Stimulated activated CD8-positive, alpha-beta memory T cell treated with anti-CD3 and anti-CD28 coated beads, Interleukin-7, amount 100 ng/mL, for 48 hours (primary cell): ENCODE data around the gene PBX1.
"Not testable (repeated sequence)": the region's sequence is repeated elsewhere in the genome, so short reads cannot be mapped to it uniquely, and the experiment has no call there.

Source experiments
- DNase-seq, 2 donors: peaks; one replicate each; pipeline ENCODE4 v3.0.0-alpha.2; 2020; ENCODE audit warnings: low read depth in 1 of 2; ENCODE audit errors: extremely low read depth in 1 of 2

PBX1 gene

GRCh38 chr1:164638492-164639202 lies 79.7 kb downstream of the PBX1 start:
- DNase-seq = no peak

- DNase-seq = no peak
These were observed 81.8 kb downstream of the PBX1 start for GRCh38 chr1:164640686-164641352.

DNA sequence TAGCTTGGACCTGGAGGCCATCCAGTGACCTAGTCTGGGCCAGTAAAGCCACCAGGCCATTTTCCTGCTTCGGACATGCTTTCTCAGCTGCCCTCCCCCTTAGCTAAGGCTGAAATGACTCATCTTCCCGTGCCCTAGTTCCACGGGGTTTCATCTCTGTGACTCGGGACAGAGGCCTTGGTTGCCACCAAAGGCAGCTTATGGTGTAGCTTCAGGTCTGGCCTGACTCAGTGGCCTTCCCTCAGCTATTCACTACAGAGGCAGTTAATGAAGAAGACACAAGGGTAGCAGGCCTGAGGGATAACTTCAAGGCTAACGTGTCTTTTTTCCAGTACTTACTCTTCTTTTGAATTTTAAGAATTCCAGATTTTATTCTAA lies 82.4 kb downstream of the PBX1 start:
- DNase-seq = no peak

GRCh38 chr1:164643018-164643417 lies 84.0 kb downstream of the PBX1 start:
- DNase-seq = no peak

DNA sequence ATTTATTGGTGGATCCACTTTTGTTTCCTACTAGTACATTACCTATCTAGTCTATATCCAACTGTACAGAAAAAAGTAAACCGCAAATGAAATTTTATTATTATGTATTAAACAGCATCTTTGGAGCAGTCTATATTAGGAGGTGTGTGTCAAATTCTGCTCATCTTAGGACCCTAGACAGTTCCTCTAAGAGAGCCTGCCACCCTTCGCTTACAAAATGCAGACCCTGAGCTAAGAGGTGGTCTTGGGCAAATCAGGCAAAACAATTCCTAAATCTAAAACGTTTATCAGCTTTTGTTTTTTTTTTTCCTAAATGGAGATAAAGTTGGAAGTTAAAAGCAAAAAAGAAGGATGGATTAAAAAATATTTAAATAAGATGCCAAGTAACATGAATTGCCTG lies 85.3 kb downstream of the PBX1 start:
- no peak for DNase-seq

- DNase-seq = no peak
These were observed 86.0 kb downstream of the PBX1 start for GRCh38 chr1:164644774-164645644.

DNA sequence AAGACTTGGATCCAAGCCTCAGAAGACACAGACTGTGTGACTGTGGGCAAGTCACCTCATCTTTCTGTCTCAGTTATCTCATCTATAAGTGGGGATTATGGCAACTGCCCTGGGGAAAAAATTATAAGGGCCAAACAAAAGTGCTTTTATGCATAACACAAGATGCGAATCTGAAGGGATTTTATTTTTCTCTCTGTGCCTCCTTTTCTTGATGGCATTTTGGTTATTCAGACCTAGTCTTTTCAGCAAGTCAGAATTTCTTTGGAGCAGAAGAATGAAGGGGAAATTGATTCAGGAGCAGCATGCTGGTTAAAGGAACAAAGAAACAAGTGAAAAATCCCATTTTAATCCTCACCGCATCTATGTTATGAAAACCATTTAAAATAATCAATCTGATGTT lies 86.9 kb downstream of the PBX1 start:
- no peak for DNase-seq

DNA sequence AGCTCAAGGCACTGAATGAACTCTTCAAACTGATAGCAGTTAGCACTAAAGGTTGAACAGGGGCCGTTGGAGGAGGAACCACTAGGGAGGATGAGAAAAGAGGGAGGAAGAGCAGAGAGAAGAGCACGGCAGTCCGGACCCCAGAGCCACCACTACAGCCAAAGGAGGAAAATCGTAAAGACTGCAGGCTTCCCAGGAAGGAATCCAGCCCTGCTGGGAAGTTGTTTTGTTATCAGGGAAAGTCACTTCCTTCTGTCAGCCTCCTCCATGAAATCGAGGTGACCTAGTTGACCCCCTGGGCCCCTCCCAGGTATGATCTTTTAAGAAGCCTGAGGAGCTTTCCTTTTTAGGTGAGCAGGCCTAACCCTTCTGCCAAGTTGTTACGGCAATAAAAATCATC lies 88.2 kb downstream of the PBX1 start:
- DNase-seq = no peak

GRCh38 chr1:164648636-164649035 lies 89.7 kb downstream of the PBX1 start:
- no peak for DNase-seq

DNA sequence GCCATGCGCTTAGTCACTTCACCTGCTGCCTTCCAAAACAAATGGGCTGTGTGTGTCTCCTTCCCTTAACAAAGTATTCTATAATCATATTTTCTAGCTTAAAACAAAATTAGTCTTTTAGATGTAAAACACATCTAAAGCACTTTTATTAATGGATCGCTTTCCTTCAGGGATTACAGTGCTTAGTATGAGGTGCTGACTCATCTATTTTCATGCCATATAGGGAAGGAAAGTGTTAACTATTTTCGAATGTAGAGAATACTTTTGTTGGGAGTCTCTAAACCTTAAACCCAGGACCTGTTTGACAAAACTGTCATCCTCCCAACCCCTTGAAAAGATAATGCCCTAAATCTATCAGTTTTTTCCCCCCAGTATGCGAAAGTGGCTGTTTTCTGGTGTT lies 90.2 kb downstream of the PBX1 start:
- no peak for DNase-seq

DNA sequence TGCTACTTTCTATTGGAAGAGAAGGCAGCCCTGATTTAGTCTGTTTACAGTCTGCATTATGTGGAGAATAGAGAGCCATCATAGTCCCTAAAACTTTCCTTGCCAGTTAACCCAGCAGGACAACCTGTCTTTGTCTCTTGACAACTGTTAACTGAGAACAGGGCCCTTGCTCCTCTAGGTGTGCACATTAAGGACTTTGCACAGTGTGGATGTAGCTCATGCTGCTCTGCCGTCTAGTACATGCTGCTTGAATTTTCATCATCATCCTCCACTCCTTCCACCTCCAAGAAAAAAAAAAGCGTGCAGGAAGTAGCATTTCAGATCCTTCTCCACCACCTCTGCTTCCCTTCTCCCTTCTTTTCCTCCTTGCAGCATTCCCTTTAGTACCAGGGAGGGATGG lies 91.5 kb downstream of the PBX1 start:
- DNase-seq = no peak

DNA sequence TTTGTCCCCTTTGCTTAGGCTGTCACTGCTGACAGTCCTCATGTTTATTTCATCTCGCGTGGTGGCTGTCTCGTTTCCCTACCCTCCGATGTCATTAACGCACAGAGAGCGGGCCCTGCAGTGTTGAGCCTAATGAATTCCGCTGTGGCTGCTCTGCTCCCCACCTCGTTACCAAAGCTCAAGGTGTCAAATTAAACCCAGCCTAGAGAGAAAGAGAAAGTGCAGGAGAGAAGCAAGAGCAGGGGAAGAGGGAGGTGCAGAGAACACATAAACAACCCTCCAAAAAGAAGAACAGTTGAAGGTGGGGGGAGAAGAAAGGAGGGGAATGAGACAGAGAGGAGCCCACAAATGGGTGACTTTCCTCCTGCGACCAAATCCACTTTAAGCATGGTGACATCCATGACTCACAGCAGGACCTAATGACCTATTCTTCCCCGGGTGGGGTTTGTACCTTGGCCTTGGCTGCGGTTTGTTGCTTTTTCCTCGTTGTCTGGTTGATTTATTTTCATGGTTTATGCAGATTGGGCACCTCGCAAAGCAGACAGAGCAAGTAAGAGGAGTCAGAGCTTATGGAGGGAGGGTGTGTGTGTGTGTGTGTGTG lies 92.5 kb downstream of the PBX1 start:
- DNase-seq = no peak

GRCh38 chr1:164652969-164653368 lies 94.0 kb downstream of the PBX1 start:
- DNase-seq = not testable (repeated sequence)

DNA sequence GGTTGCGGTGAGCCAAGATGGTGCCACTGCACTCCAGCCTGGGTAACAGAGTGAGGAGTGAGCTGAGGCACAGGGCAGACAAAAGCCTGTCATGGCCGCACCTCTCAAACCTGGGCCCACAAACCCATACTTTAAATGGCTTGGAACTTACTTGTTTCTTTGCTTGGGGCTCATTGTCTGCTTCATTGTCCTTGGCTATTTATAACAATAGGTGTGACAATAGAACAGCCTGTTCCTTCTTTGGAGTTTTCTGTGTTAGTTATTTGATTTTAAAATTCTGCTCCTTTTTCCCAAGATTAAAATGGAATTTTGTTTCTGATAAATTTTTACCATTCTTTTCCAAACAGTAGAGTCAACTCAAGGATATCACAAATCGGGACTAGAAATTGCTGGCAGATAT lies 94.7 kb downstream of the PBX1 start:
- DNase-seq = no peak

DNA sequence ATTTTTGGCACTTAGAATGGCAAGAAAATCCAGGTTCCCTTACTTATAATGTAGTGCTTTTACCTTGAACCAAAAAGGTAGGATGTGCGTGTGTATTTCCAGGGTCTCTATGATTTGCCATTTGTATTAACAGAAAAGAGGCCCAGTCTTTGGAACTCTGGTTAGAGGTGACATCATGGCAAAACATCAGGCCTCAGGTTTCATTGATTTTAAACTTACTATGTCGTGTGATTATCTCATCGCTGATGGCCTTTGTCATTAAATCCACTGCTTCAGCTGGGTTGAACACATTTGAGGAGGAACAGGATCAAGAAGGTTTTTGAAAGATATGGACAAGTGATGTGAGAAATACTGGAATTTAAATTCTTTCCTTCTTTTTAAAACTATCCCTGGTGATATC lies 95.2 kb downstream of the PBX1 start:
- DNase-seq = no peak

DNA sequence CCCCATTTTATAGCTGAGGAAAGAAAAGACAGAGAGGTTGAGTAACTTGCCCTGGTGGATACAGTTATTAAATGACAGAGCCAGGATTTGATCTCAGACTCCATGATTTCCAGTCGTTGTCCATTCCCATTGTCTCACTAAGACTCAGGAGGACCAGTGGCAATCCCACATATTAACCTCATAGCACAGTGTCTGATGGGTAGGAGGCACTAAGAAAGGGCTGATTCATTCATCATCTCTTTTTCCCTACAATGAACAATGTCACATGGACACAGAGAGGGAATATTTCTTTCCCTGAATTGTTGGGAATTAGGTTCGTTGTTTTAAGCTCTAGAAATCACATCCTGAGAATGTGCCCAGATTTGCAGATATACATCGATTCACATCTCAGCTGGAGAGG lies 99.9 kb downstream of the PBX1 start:
- no peak for DNase-seq

- no peak for DNase-seq
These were observed 100.8 kb downstream of the PBX1 start for GRCh38 chr1:164659621-164660411.

GRCh38 chr1:164660412-164660772 lies 101.4 kb downstream of the PBX1 start:
- no peak for DNase-seq

DNA sequence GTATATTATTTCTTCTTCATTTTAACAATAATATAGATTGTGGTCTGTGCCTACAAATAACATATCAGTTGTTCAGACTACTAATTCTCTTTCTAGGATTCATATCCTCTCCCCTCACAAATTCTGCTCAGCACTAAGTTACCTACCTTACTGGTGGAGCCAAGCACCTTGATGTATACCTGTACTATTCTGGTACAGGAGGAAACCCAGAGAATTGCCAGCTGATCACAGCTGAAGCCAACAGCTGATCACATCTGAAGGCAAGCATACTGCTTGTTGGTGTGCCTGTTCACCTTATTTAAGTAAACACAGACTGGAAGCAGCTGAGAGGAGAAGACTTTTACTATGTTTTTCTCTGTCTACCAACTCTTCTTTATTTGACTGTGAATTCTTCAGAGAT lies 101.8 kb downstream of the PBX1 start:
- no peak for DNase-seq

- no peak for DNase-seq
These were observed 103.5 kb downstream of the PBX1 start for GRCh38 chr1:164662462-164662861.

DNA sequence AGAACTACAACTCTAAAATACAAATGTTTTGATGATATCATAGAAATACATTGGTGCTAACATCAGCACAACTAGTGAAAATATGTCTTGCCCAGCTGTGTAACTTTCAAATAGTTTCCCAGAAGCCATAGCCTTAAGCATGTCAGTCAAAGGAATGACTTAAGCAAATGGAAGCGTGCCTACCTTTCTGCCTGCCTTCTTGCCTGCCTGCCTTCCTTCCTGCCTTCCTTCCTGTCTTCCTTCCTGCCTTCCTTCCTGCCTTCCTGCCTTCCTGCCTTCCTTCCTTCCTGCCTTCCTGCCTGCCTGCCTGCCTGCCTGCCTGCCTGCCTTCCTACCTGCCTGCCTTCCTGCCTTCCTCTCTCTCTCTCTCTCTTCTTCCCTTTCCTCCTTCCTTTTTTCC lies 104.0 kb downstream of the PBX1 start:
- no peak for DNase-seq
